Effector CD4-positive, alpha-beta T cell (primary cell): Measurements from ENCODE around the gene C7. TPM values are rescaled to one million over a fixed set of nuclear protein-coding genes. Genes with fewer than 3 reads are reported as not detected.
"Not testable (repeated sequence)": the region's sequence is repeated elsewhere in the genome, so short reads cannot be mapped to it uniquely, and the experiment has no call there.

Experiments used
- DNase-seq: peaks from one replicate; pipeline ENCODE4 v3.0.0-alpha.2; 2020
- total RNA-seq: gene quantifications from one replicate; lab custom pipeline; 2026; lab: John Stamatoyannopoulos, UW

C7 gene
- not detected for total RNA-seq

DNA sequence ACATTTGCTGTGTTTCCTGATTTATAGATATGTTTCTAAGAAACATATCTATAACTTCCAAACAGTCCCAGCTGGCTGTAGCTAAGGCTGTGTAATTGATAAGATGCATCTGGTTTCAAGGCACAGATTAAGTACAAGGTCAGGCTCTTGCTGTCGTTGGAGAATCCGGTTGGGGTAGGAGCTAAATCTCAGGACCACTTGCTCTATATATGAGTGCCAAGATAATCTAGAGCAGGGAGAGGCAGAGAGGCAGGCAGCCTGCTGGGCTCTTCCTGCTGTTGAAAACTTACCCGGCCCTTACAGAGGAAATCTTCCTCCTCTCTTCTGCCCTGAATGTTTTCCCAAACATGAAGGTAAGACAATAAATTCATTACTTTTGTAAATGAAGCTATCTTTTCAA, at the start of gene C7:
Gene C7 (plus strand): TSS at position 234 of the 400 bp plus-strand sequence. CDS start 114 bp downstream, at position 348.
- DNase-seq: no peak

DNA sequence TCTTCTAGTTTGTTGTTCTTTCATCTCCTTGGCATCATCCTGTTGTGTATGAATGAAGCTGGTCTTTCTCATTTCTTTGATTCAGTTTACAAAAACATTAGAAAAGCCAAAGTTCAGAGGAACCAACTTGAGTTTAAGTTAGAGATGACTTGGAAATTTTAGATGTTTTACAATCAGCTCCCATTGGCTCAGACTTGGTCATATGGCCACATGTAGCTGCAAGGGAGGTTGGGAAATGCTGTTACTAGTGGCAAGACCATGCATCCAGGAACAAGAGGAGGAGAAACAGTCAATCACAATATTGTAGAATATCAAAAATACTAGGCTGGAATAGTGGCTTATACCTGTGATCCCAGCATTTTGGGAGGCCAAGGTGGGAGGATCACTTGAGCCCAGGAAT, 48.6 kb upstream of the C7 start:
- no peak for DNase-seq

GRCh38 chr5:40865004-40865403, 44.3 kb upstream of the C7 start:
- not testable (repeated sequence) for DNase-seq

GRCh38 chr5:40866844-40867243, 42.5 kb upstream of the C7 start:
- no peak for DNase-seq

DNA sequence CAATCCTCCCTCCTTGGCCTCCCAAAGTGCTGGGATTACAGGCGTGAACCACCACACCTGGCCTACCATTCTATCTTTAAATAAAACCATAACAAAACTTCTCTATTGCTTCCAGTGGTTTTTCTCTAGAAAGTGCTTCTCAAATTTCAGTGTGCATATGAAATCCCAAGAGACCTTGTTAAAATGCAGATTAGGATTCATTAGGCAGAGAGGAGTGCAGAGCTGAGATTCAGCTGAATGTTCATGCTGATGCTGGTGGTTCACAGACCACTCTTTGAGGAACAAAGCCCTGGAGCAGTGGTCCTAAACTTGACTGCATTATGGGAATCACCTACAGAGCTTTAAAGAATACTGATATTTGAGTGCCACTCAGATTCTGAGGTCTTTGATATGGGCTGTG, 39.9 kb upstream of the C7 start:
- DNase-seq: no peak

- DNase-seq: no peak
Measured at GRCh38 chr5:40871177-40871576, 38.1 kb upstream of the C7 start.

DNA sequence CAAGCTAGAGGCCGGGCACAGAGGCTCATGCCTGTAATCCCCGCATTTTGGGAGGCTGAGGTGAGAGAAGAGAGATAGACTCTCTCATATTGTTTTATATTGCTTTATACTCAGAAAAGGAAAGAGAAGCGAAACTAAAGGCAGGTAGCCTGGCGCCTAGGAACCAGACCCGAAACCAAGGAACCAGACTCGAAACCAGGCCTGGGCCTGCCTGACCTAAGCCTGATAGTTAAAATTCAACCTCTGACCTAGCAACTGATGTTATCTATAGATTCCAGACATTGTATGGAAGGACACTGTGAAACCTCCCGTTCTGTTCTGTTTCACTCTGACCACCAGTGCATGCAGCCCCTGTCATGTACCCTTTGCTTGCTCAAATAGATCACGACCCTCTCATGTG, 37.0 kb upstream of the C7 start:
- DNase-seq: not testable (repeated sequence)

- DNase-seq: no peak
Measured at GRCh38 chr5:40873286-40873880, 35.9 kb upstream of the C7 start.

DNA sequence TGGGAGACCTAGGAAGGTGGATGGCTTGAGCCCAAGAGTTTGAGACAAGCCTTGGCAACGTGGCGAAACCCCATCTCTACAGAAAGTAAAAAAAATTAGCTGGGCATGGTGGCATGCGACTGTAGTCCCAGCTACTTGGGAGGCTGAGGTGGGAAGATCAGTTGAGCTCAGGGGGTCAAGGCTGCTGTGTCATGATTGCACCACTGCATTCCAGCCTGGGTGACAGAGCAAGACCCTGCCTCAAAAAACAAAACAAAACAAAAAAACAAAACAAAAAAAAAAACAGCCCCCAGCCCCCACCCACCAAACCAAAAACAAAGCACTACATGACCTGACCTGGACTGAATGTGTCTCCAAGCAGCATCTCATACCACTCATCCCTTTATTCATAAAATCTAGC, 33.3 kb upstream of the C7 start:
- no peak for DNase-seq

DNA sequence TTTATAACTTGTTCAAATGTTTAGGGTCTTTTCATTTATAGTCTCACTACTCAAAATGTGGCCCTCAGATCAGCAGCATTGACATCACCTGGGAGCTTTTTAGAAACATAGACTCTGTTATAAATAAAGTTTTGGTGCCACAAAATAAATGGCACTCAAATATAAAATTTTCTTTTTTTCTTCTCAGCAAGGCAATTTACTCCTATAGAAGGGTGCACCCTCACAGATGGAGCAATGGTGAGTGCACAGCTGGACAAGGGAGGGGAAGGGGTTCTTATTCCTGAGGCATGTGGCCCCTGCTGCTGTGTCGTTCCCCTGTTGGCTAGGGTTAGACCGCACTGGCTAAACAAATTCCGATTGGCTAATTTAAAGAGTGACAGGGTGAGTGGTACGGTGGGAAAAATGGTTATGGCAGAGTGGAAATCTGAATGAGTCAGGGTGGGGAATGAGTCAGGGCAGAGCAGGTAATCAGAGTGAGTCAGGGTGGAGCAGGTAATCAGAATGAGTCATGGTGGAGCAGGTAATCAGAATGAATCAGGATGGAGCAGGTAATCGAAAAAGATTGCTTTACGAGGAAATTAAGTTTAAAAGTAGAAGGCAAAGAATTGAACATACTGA, 31.8 kb upstream of the C7 start:
- DNase-seq: no peak

GRCh38 chr5:40879163-40879942, 29.9 kb upstream of the C7 start:
- no peak for DNase-seq

GRCh38 chr5:40882291-40882690, 27.0 kb upstream of the C7 start:
- no peak for DNase-seq

- DNase-seq: not testable (repeated sequence)
Measured at GRCh38 chr5:40883051-40883450, 26.2 kb upstream of the C7 start.

DNA sequence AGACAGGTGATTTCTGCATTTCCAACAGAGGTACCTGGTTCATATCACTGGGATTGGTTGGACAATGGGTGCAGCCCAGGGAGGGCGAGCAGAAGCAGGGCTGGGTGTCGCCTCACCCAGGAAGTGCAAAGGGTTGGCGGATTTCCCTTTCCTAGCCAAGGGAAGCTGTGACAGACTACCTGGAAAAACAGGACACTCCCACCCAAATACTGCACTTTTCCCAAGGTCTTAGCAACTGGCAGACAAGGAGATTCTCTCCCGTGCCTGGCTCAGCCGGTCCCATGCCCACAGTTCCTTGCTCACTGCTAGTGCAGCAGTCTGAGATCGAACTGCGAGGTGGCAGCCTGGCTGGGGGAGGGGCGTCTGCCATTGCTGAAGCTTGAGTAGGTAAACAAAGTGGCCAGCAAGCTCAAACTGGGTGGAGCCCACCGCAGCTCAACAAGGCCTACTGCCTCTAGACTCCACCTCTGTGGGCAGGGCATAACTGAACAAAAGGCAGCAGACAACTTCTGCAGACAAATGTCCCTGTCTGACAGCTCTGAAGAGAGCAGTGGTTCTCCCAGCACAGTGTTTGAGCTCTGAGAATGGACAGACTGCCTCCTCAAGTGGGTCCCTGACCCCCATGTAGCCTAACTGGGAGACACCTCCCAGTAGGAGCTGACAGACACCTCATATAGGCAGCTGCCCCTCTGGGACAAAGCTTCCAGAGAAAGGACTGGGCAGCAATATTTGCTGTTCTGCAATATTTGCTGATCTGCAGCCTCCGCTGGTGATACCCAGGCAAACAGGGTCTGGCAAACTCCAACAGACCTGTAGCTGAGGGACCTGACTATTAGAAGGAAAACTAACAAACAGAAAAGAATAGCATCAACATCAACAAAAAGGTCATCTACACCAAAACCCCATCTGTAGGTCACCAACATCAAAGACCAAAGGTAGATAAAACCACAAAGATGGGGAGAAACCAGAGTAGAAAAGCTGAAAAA, 13.6 kb upstream of the C7 start:
- not testable (repeated sequence) for DNase-seq

DNA sequence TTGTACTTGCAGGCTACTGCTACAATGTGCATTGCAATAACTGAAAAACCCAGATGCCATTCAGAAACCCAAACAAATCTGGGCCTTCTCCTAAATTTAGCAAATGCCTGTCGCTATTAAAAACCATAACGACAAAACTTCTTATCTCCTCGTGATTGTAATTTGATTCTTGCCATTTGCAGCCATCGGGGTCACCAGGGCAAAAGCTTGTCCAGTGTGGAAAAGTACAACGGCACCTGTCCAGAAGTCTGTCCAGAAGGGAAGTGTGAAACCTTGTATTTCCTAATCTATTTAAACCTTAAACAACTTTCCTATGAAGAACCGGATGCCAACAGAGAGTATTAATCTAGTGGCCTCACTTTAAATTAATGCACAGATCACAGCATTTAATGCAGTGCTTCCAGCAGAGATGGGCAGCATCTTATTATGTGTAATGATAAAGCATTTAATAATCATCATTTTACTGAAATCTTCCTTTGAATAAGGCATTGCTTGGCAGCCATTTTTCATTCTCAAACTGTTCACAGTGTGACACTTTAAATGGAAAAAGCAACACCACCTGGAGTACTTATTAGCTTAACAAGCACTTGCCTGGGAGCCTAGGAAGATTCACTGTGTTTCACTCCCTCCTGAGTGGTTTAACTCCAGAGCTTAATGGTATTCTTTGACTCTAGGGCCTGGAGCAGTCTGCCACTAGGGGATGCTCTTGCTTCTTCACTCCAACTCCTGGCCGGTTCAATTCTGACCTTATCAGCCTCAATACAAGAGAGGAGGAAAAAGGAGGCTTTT, 4.9 kb upstream of the C7 start:
- no peak for DNase-seq

GRCh38 chr5:40904994-40905306, 4.3 kb upstream of the C7 start:
- DNase-seq: no peak

DNA sequence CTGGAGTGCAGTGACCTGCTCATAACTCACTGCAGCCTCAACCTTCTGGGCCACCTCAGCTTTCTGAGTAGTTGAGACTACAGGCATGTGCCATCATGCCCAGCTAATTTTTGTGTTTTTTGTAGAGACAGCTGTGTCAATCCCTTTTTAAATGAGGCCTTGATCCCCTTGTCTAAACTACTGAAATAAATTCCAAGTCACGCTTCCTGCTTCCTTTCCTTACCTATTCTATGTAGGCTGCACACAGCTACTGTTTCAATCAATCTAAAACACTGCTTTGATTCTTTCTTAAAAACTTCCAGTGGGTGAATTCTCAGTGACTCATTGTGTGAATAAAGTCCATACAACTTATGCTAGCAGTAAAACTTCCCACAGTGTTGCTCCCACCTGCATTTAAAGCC, 2.9 kb upstream of the C7 start:
- no peak for DNase-seq

- no peak for DNase-seq
Measured at GRCh38 chr5:40909723-40910122, 426 bp downstream of the C7 start.

GRCh38 chr5:40911266-40911665, 2.0 kb downstream of the C7 start:
- no peak for DNase-seq

GRCh38 chr5:40914835-40915234, 5.5 kb downstream of the C7 start:
- no peak for DNase-seq

- no peak for DNase-seq
Measured at GRCh38 chr5:40915341-40915926, 6.1 kb downstream of the C7 start.

DNA sequence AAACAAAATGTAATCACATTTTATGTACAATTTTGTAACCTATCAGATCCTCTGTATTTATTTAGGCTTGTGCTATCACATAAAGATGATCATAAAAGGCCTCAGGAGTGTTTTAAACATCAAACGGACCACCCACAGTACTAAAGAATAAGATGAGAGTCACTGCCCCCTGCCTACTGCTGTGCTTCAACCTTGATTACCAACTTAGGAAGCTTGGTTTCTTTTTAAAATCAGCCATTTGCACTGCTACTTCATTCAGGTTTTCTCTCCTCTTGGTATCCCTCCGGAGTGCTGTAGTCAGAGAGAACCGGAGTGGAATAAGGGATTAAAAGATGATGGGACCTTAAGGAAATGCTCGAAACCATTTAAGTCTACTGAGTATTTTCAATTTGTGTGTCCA, 6.9 kb downstream of the C7 start:
- no peak for DNase-seq
